Measurements from ENCODE around the gene BCKDK. TPM values are rescaled to one million over a fixed set of nuclear protein-coding genes. Genes with fewer than 3 reads are reported as not detected.

Gene BCKDK
- total RNA-seq (2014; rRNA removed; shearing (Covaris generic)), result 32.7 and 38.6 TPM in 2 replicates

DNA sequence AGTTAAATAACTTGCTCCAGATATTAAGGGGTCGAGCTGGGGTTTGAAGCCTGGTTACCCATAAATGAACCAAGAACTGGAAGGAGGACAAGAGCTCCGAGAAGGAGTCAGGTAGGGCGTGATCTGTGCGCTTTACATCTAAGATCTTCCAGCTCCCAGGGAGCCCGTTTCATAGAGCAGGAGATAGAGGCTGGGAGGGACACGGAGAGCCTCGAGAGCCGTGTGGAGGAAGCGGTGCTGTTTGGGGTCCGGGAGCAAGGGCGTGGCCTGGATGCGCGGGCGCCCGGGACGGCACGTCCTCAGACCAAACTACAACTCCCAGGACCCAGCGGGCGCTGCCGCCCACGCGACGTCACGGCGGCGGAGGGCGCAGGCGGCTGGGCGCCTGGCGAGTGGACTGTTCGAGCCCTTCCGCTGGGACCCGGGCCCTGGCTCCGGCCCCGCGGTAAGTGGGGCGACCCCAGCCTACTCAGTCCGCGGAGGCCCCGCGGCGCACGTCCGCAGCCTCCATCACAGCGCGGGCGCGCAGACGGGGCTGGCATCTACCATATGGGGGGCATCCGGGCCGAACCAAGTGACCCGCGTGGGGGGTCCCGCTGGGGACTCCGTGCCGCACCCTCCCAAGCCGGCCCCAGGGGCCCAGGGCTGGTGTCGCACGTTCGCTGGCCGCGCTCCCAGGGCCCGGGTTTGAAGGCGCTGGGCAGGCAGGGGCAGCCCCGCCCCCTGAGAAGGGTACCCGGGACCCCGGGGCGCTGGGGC lies at the start of gene BCKDK:
BCKDK (plus strand) TSS at position 352 of the 759 bp plus-strand sequence. CDS start 838 bp downstream, outside the sequence.
- peak; percentile 60 for DNase-seq (ENCODE audit: low spot score)

DNA sequence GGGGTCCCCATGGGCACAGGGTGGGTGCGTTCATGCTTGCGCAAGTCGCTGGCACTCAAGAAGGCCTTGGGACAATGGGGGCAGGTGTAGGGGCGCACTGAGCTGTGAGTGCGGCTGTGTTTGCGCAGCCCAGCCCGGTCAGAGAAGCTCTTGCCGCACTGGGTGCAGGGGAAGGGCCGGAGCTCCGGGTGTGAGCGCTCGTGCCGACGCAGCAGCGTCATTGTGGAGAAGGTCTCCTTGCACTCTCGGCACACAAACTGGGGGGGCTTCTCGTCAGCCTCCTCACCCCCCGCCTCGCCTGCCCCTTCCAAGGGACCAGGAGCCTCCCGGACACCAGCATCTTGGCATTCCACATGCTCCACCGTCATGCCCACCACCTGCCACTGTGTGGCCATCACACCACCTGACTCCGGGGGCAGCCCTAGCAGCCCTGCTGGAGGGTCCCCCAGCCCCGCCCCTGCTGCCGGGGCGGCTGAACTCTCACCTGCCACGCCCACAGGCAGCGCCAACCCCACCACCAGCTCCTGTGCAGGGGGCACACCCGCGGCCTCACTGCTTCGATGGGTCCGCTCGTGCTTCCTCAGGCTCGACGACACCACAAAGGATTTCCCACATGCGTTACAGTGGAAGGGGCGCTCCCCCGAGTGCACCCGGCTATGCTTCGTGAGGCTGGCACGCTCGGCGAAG lies 46.9 kb upstream of the BCKDK start:
- DNase-seq (ENCODE audit: low spot score), result no peak

DNA sequence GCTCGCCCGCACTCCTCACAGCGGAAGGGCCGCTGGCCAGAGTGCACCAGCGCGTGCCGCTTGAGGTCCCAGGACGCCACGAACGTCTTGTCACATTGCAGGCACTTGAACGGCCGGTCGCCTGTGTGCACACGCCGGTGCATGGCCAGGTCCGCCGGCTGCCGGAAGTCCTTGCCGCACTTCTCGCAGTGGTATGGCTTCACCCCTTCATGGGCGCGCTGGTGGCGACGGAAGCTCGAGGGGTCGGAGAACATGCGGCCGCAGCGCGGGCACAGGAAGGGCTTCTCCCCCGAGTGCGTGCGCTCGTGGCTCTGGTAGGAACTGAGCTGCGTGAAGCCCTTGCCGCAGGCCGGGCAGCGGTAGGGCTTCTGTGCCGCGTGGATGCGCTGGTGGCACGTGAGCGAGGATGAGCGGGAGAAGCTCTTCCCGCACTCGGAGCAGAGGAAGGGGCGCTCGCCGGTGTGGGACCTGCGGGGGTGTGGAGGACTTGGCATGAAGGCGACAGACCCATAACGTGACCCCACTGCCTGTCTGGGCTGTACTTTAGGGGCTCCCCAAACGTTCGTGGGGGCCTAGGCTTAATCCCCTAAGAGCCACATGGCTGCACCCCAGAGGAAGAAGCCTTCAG lies 46.3 kb upstream of the BCKDK start:
- no peak for DNase-seq (ENCODE audit: low spot score)

DNA sequence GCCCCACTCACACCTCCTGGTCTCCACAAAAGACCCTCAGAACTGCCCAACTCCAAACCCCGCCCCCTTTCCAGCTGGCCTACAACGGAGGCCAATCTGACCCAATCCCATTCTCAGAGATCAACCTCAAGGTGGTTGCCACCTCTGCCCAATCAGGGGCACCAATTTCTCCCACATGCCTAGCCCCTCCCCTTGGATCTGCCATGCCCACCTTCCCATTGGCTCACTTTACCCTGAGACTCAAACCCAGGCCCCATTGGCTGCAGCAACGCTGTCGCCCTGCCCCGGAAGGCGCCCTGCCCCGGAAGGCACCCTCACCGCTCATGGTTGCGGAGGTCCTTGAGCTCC lies 44.7 kb upstream of the BCKDK start:
- DNase-seq (ENCODE audit: low spot score), result no peak

DNA sequence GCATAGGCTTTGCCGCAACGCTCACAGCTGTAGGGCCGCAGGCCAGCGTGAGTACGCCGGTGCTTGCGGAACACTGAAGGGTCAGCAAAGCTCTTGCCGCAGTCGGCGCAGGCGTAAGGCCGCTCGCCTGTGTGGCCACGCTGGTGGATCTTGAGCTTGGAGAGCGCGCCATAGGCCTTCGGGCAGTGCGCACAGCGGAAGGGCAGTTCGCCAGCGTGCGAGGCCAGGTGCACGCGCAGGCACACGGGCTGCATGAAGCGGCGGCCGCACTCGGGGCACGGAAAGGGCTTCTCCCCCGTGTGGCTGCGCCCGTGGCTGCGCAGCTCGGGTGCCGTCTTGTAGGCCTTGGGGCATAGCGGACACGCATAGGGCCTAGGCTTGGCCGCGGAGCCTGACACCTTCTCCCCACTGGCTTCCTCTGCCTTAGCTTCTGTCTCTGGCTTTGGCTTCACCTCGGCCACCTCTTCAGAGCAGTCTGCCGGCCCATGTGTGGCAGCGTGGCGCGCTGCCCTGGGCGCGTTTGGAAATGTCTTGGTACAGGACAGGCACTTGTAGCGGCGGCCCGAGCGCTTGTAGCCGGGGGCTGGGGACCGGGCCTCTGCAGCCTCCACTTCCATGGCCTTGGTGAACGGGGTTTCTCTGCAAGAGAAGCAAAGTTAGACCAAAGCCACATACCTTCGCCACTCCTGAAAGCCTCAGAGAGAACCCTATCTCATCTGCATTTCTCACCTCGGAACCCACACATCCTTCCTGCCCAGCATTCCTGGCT lies 44.2 kb upstream of the BCKDK start:
- DNase-seq (ENCODE audit: low spot score), result no peak

DNA sequence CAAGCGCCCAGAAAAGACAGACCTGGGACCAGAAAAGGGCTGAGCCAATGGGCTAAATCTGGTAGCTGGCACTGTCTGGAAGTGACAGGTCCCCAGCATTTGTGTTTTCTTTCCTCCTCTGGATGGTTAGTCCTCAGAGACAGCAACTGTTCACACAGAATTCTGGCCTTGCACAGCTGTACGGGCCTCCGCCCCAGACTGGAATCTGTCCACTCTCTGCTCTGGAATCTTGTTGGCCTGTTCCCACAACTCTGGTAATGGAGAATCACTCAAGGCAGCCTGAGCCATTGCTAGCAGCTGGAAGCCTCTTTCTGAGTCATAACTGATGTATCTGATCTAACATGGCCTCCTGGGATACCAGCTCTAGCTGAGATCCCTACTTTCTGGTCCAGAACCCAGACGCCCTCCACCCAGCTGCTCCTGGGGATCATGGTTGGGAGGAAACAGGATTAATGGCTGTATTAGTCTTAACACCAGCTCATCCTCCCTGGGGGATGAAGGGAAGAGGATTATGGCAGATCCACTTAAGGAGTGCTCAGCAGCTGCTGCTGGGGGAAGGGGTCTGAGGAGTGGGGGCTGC lies 43.2 kb upstream of the BCKDK start:
- DNase-seq (ENCODE audit: low spot score), result no peak

DNA sequence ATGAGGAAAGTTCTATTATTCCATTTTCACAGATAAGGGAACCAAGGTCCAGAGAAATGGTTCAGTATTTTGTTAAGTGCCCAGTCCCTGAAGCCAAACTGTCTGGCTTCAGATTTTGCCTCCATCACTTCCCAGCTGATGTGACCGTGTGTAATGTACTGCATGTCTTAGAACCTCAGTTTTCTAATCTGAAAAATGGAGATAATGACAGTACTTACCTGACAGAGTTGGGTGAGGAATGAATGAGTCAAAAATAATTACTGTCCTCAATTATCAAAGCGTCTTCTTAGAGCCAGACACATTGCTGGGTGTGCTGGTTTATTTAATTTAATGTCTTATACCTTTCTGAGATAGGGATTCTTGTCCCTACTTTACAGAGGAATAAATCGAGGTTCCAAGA lies 40.8 kb upstream of the BCKDK start:
- no peak for DNase-seq (ENCODE audit: low spot score)

DNA sequence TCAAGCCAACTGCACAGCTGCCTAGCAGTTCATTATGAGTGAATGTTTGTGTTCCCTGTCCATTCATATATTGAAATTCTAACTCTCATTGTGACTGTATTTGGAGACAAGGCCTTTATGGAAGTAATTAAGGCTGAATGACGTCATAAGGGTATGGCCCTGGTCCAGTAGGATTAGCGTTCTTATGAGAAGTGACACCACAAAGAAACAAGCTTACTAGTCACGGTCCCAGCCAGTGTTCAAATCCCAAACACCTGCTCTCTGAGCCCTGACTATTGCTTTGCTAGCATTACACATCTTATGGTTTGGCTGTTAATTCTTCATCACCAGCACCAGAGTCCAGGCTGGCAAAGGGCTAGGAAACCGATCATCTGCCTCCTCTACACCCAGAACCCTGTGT lies 36.3 kb upstream of the BCKDK start:
- peak; percentile 65 for DNase-seq (ENCODE audit: low spot score)

DNA sequence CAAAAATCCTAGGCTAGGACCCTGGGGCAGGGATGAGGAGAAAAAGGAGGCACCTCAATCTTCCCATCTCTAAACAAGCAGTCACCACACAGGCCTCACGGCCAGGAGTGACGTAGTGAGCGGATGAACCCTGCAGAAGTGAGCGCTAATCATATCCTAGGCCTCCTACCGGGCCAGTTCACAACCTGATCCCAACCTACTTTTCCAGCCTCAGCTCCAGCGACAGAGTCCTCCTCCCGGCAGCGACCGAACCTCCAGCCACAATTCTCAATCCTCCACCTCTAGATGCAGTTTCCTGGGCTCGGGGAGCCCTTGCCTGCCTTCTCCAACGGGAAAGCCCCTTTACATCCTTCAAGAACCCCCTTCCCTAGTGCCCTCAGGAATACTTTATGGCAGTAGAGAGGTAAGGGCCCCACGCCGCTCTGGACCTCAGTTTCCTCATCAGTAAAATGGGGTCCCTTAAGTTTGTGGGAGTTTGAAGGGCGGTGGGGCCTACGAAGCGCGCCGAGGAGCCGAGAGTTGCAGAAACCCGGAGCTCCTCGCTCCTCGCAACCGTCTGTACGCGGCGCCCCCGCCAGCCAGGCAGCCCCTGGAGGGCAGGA lies 35.5 kb upstream of the BCKDK start:
- no peak for DNase-seq (ENCODE audit: low spot score)

DNA sequence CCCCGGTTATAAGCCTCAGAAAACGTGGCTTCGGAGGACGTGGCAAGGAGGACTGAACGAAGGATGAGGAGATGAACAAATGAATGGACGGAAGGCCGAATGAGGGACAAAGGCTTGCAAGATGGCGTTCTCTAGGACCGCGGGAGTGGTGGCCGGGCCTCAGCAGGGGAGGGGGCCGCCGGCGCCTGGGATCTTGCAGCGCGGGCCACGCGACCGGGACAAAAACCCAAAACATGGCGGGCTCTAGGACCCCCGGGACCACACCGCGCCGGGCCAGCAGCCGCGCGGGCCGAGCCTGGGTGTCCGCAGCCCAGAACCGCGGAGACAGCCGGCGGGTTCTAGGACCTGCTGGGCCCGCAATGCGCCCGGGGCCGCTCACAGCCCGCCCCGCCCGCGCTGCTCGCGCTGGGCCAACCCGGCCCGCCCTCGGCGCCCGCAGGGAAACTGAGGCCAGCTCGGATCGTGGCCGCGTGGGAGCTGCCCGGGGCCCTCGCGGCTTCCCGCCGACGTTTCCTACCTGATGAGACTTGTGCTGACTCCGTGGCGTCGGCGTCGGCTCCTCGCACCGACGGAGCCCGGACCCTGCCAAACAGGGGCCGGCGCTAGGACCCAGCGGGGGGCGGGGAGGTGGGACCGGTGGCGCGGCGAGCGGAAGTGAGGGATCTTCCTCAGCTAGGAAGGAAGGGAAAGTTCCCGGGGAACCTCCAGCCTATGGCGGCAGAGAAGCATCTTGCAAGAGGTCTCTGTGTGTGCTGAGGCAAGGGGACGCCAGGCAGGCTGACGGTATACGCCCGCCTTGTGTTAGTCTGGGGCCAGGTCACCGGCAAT lies 34.8 kb upstream of the BCKDK start:
- peak; percentile 86 for DNase-seq (ENCODE audit: low spot score)

DNA sequence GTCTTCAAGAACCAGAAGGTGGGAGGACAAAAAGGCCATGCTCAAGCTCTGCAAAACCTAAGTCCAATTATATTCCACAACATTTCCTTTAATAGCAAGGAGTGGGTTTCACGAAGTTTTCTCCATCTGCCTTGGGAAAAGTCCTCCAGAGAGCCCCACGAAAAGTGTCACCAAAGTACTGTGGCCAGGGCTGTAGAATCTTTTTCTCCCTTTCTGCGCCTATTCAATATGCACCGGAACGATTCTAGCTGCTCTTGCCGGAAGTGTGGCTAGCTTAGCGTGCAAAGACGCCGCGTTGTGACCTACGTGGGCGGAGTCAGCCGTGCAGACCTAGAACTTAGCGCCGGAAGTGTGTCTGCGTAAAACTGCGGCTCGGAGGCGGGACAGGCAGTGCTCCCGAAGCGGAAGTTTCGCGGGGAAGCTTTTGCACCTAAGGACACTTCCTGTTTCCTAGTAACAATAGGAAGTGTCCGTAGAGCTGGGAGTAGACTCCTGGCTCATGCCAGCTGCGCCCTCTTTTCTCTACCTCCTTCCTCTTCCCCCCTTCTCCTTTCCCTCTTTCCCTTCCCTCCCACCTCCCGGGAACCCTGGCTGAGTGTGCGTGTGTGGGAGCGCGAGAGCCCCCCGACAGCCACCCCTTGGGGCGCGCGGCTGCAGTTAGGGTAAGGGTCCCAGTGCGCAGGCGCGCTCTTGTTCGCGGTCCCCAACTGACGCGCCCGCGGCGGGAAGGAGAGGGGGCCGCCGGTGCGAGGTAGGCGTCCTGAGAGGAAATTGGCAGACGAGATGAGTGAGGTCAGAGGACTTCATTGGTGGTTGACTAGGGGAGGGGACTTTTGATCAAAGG lies 34.0 kb upstream of the BCKDK start, which contains the start of the genes ZNF646 and ZNF668:
ZNF646 (plus strand) TSS at position 453 of the 844 bp plus-strand sequence. CDS start 1,903 bp downstream, outside the sequence.
ZNF668 (minus strand) TSS at position 271 of the 844 bp plus-strand sequence. CDS start 9,781 bp downstream, outside the sequence.
- peak; percentile 99 for DNase-seq (ENCODE audit: low spot score)

DNA sequence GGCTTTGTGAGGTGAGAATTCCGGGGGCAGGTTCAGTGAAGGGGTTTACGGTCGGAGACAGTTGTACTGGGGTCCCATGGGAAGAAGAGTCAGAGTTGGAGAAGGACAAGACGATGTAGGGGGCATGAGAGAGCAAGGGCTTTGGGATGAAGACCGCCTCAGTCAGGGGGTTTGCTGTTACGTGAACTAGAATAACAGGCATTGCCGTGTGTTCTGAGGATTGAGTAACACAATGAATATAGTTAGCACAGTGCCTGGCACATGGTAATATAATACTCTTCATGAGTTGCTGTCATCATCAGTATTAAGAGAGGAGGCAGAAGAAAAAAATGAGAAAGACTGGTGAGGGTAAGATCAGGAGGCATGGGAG lies 33.4 kb upstream of the BCKDK start:
- DNase-seq (ENCODE audit: low spot score), result no peak

DNA sequence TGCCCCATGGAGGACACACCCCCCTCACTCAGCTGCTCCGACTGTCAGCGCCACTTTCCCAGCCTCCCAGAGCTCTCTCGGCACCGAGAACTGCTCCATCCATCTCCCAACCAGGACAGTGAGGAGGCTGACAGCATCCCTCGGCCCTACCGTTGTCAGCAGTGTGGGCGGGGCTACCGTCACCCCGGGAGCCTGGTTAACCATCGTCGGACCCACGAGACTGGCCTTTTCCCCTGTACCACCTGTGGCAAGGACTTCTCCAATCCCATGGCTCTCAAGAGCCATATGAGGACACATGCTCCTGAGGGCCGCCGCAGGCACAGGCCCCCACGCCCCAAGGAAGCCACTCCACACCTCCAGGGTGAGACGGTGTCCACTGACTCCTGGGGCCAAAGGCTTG lies 31.9 kb upstream of the BCKDK start:
- DNase-seq (ENCODE audit: low spot score), result no peak

DNA sequence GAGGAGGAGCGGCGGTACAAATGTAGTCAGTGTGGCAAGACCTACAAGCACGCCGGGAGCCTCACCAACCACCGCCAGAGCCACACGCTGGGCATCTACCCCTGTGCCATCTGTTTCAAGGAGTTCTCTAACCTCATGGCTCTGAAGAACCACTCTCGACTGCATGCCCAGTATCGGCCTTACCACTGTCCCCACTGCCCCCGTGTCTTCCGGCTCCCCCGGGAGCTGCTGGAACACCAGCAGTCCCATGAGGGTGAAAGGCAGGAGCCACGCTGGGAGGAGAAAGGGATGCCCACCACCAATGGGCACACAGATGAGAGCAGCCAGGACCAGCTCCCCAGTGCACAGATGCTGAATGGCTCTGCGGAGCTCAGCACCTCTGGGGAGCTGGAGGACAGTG lies 31.2 kb upstream of the BCKDK start:
- no peak for DNase-seq (ENCODE audit: low spot score)

DNA sequence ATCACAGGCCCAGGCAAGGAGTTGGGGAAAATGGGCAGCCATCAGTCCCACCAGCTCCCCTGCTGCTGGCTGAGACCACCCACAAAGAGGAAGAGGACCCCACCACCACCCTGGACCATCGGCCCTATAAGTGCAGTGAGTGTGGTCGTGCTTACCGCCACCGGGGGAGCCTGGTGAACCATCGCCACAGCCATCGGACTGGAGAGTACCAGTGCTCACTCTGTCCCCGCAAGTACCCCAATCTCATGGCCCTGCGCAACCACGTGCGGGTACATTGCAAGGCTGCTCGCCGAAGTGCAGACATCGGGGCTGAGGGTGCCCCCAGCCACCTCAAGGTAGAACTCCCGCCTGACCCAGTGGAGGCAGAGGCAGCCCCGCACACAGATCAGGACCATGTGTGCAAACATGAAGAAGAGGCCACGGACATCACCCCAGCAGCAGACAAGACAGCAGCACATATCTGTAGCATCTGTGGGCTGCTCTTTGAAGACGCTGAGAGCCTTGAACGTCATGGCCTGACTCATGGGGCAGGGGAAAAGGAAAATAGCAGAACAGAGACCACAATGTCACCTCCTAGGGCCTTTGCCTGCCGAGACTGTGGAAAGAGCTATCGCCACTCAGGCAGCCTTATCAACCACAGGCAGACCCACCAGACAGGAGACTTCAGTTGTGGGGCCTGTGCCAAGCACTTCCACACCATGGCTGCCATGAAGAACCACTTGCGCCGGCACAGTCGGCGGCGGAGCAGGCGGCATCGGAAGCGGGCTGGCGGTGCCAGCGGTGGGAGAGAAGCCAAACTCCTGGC lies 30.4 kb upstream of the BCKDK start:
- no peak for DNase-seq (ENCODE audit: low spot score)

DNA sequence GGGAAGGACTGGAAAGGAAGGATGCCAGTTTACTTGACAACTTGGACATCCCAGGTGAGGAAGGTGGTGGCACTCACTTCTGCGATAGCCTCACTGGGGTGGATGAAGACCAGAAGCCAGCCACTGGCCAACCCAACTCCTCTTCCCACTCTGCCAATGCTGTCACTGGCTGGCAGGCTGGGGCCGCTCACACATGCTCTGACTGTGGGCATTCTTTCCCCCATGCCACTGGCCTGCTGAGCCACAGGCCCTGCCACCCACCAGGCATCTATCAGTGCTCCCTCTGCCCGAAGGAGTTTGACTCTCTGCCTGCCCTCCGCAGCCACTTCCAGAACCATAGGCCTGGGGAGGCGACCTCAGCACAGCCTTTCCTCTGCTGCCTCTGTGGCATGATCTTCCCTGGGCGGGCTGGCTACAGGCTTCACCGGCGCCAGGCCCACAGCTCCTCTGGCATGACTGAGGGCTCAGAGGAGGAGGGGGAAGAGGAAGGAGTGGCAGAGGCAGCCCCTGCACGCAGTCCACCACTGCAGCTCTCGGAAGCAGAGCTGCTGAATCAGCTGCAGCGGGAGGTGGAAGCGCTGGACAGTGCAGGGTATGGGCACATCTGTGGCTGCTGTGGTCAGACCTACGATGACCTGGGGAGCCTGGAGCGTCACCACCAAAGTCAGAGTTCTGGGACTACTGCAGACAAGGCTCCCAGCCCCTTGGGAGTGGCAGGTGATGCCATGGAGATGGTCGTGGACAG lies 29.4 kb upstream of the BCKDK start:
- no peak for DNase-seq (ENCODE audit: low spot score)

DNA sequence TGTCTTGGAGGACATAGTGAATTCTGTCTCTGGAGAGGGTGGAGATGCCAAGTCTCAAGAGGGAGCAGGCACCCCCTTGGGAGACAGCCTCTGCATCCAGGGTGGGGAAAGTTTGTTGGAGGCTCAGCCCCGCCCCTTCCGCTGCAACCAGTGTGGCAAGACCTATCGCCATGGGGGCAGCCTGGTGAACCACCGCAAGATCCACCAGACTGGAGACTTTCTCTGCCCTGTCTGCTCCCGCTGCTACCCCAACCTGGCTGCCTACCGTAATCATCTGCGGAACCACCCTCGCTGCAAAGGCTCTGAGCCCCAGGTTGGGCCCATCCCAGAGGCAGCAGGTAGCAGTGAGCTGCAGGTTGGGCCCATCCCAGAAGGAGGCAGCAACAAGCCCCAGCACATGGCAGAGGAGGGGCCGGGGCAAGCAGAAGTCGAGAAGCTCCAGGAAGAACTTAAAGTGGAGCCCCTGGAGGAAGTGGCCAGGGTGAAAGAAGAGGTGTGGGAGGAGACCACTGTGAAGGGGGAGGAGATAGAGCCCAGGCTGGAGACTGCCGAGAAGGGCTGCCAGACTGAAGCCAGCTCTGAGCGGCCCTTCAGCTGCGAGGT lies 28.7 kb upstream of the BCKDK start:
- no peak for DNase-seq (ENCODE audit: low spot score)

All from H4 (cell line).